DMS 273 (cell line): ENCODE results near the gene DOCK3.
"Not testable (repeated sequence)": the region's sequence is repeated elsewhere in the genome, so short reads cannot be mapped to it uniquely, and the experiment has no call there.

Experiments
- DNase-seq: peaks from one replicate; lab custom pipeline; 2025; ENCODE audit not compliant: unreplicated experiment; lab: John Stamatoyannopoulos, UW

DOCK3 gene

GRCh38 chr3:51176923-51177322 lies 502.2 kb downstream of the DOCK3 start:
- DNase-seq = no peak

DNA sequence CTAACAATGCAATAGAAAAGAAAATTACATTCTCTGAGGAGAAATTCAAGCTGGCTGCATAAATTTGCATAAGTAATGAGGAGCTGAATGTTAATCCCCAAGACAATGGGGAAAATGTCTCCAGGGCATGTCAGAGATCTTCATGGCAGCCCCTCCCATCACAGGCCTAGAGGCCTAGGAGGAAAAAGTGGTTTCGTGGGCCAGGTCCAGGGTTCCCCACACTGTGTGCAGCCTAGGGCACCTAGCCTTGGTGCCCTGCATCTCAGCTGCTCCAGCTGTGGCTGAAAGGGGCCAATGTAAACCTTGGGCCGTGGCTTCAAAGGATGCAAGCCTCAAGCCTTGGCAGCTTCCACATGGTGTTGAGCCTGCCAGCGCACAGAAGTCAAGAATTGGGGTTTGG lies 511.7 kb downstream of the DOCK3 start:
- DNase-seq = not testable (repeated sequence)

- DNase-seq = no peak
Observed at GRCh38 chr3:51190199-51190598, 515.5 kb downstream of the DOCK3 start.

GRCh38 chr3:51190827-51191226 lies 516.1 kb downstream of the DOCK3 start:
- no peak for DNase-seq

DNA sequence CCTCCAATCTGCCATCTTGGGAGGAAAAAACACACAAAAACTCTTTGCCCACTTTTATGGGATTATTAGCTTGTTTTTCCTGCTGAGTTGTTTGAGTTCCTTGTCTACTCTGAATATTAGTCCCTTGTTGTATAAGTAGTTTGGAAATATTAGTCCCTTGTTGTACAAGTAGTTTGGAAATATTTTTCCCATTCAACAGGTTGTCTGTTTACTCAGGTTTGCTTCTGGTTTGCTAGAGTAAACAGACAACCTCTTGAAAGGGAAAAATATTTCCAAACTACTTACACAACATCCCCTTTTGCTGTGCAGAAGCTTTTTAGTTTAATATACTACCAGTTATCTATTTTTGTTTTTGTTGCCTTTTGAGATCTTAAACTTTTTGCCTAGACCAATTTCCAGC lies 517.0 kb downstream of the DOCK3 start:
- DNase-seq = no peak

DNA sequence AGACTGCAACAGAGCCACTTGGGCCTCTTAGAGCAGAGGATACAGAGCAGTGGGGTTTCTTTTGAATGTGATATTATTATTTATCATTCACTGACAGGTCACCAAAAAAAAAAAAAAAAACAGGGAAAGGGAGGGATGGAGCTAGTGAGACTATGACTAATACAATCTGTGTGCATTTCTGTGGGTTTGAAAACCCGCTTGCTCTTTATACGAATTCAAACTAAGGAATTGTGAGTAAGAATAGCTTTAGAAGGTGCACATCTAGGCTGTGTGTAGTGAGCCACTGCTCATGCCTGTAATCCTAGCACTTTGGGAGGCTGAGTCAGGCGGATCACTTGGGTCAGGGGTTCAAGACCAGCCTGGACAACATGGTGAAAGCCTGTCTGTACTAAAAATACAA lies 523.8 kb downstream of the DOCK3 start:
- no peak for DNase-seq

DNA sequence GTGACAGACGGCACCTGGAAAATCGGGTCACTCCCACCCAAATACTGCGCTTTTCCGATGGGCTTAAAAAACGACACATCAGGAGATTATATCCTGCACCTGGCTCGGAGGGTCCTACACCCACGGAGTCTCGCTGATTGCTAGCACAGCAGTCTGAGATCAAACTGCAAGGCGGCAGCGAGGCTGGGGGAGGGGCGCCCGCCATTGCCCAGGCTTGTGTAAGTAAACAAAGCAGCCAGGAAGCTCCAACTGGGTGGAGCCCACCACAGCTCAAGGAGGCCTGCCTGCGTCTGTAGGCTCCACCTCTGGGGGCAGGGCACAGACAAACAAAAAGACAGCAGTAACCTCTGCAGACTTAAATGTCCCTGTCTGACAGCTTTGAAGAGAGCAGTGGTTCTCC lies 524.6 kb downstream of the DOCK3 start:
- DNase-seq = not testable (repeated sequence)

DNA sequence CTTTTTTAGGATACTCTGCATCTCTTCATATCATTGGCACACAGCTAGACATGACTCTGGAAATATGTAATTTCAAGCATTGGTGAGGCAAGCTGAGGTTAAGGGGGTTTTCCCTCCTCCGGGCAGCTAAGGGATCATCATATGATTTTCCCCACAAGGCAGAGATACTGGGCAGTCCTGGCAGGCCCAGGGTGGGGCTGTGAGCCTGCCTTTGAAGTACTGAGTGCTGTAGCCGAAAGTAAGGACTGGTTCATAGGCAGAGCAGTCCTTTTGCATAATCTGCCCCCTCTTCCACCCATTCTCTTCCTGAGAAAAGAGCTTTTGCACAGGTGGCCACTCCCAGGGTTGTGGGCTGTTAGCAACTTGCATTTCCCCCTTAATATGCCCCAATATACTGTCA lies 541.6 kb downstream of the DOCK3 start:
- DNase-seq = no peak

DNA sequence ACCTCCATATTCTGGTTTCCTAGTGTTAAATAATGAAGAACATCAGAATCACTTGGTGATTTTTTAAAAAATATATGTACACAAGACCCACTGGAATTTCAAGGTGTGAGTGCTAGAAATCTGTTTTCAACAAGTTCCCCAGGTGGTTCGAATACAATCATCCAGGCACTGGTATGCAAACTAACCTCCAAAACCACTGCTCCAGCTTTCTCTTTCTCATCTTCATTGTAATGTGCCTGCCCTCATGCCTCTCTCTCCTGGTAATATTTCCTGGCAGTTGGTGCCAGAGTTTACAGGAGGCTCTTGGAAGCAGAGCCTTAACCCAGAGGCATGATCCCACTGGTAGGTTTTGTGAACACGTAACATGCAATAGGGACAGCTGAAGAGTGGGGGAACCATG lies 547.2 kb downstream of the DOCK3 start:
- no peak for DNase-seq

DNA sequence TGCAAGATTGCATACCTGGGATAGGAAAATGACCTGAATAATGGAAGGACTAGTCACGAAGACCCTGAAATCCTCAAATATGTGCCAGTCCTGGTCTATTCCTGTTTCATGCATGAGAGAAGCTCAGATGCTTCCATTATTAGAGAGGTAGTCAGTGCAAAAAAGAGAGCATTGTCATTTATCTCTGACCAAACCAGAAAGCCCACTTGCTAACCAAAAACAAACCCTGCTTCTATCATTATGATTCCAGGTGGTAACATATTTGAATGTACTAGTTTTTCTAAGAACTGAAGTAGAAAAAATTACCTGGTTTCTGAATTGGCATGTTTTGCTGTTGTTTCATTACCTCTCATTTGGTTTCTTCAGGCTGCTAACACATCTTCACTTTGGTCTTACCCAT lies 549.6 kb downstream of the DOCK3 start:
- no peak for DNase-seq

DNA sequence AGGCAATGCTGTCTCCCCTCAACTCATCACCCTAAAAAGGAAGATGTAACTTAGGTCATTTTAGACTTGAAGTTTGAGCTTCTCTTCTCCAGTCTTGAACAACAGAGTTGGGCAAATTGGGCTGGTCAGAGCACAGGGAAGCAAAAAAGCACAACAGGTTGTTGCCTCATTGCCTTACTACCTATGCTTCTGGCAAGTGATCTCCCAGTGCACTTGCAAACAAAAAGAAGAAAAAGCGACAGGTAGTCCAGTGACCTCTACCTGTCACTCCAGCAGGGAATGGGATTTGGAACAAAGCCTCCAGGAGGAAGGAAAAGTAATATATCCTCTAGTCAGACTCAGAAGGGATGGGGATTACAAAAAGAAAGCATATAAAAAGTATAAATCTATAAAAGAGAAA lies 550.1 kb downstream of the DOCK3 start:
- no peak for DNase-seq

- no peak for DNase-seq
Observed at GRCh38 chr3:51242939-51243338, 568.2 kb downstream of the DOCK3 start.

DNA sequence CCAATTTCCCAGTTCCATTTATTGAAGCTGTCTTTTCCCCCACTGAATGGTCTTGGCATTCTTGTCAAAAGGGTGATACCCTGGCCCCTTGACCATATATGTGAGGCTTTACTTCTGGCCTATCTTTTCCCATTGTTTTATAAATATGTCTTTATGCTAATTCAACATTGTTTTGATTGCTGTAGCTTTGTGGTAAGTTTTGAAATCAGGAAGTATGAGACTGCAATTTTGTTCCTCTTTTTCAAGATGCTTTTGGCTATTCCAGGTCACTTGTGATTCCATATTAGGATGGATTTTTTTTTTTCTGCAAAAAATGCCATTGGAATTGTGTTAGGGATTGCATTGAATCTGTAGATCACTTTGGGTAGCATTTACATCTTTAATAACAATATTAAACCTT lies 569.2 kb downstream of the DOCK3 start:
- no peak for DNase-seq

DNA sequence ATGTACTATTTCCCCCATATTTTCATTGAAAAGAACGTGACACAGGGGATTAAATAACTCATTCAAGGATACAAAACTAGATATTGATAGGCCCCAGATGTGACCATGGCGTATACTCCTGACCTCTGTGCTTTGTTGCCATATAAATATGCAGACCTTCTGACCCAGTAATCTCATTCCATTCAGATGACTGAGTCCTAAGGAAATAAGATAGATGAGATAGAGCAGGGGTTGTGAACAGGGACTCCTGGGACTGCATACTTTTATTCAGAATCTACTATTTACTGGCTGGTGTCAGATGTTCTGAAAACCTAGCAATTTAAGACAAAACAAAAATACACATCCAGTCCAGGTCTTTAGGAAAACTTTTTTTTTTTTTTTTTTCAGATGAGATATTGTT lies 571.1 kb downstream of the DOCK3 start:
- no peak for DNase-seq

GRCh38 chr3:51257870-51258269 lies 583.1 kb downstream of the DOCK3 start:
- no peak for DNase-seq

DNA sequence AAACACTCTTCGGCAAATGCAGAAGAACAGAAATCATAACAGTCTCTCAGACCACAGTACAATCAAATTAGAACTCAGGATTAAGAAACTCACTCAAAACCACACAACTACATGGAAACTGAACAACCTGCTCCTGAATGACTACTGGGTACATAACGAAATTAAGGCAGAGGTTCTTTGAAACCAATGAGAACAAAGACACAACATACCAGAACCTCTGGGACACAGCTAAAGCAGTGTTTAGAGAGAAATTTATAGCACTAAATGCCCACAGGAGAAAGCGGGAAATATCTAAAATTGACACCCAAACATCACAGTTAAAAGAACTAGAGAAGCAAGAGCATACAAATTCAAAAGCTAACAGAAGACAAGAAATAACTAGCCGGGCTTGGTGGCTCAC lies 589.4 kb downstream of the DOCK3 start:
- DNase-seq = not testable (repeated sequence)

DNA sequence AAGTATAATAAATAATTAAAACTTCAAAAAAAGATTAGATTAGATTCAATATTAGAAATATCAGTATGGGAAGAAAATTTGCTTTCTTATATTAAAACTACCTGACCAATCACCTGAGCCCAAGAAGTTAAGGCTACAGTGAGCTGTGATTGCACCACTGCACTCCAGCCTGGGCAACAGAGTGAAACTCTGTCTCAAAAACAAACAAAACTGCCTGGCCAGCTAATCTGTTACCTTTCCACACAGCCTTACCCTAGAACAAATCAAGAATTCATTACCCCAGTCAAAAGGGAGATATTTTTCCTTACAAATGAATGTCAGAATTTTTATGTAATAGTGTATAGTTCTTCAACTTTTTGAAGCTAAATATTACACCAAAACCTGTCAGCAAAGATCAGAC lies 593.4 kb downstream of the DOCK3 start:
- no peak for DNase-seq

GRCh38 chr3:51269466-51269865 lies 594.7 kb downstream of the DOCK3 start:
- DNase-seq = peak; percentile 22

DNA sequence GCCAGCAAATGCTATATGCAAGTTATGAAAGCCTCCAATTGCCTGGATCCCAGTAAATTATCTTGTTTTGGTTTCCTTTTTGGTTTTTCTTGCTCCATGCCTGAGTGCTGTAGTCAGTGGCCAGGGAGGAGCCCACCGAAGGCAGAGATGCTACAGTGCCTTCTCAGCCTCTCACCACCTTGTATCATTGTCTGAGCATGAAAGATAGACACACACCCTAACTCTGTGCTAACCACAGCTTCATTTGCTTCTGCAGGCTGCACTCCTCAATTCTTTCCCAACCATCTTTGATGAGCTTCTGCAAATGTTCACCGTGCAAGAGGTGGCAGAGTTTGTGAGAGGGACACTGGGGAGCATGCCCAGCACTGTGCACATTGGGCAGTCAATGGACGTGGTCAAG lies 595.8 kb downstream of the DOCK3 start:
- DNase-seq = no peak

GRCh38 chr3:51271172-51271571 lies 596.4 kb downstream of the DOCK3 start:
- DNase-seq = no peak

- no peak for DNase-seq
Observed at GRCh38 chr3:51274052-51274451, 599.3 kb downstream of the DOCK3 start.

DNA sequence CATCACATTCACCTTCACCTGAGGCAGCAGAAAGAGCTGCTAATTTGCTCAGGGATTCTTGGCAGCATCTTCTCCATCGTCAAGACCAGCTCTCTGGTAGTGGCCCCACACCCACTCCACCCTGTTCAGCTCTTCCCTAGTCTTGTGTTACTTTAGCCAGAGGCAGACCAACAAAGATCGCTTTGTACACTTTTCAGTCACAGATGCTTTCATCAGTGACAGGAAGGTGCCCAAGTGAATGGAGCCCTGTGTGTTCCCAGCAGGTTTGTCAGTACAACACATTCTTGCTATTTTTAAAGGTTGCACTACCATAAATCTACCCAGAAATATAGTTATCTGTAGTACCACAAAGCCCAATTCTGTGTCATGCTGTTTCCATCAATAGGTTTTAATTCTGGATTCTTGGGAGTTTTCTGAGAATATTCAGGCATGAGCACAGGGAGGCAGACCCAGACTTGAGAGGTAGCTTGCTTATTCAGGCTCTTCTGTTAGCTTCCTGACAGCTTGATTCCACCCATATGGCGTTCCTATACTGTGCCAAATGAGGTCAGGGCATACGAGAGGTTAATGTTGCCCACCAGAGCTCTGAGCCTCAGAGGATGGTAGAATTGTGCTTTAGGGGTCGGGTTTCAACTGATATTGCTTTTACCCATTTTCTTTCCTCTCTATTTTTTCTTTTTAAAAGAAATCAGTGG lies 600.5 kb downstream of the DOCK3 start:
- DNase-seq = peak; percentile 60

DNA sequence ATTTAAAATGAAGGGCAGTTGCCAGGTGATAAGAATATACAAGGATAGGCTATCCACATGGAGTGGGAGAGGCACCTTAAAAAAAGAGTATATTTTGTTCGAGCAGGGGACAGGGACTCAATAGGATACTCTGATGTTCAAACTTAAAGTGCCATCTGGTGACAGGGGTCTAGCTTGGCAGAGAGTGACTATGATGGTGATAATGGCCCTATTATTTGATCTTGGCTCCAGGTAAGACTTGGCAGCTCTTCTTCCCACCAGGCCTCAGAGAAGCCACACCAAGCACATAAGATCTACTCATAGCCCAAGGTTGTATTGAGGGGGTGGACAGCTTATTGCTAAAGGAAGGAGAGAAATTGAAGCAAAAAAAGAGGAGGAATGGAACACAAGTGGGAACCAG lies 601.3 kb downstream of the DOCK3 start:
- DNase-seq = peak; percentile 4
